Smooth muscle cell (in vitro differentiated cells): ENCODE data around the gene RELN. TPM values are rescaled to one million over a fixed set of nuclear protein-coding genes. Genes with fewer than 3 reads are reported as not detected.

Source experiments
- DNase-seq: peaks from one replicate; lab custom pipeline; 2025; ENCODE audit not compliant: unreplicated experiment; lab: John Stamatoyannopoulos, UW
- H2AFZ ChIP-seq: fragments of 200-600 bp; sonication (generic); 2 replicates; pipeline ENCODE4 v1.6.0; 2016; ENCODE audit warnings: antibody characterized with exemption, low read depth, mild to moderate bottlenecking
- H3F3A ChIP-seq: fragments of 200-600 bp; sonication (generic); 2 replicates; pipeline ENCODE4 v1.6.0; 2017; ENCODE audit warnings: antibody characterized with exemption, low read depth
- H3K27ac ChIP-seq: fragments of 200-600 bp; sonication (generic); 2 replicates; pipeline ENCODE4 v1.5.1; 2016; ENCODE audit warnings: low read depth, mild to moderate bottlenecking
- H3K27me3 ChIP-seq: fragments of 200-600 bp; sonication (generic); 2 replicates; pipeline ENCODE4 v1.6.1; 2016; ENCODE audit warnings: low read depth, mild to moderate bottlenecking
- H3K36me3 ChIP-seq: fragments of 200-600 bp; sonication (generic); 2 replicates; pipeline ENCODE4 v1.5.1; 2016; ENCODE audit warnings: low read depth
- H3K4me1 ChIP-seq: fragments of 200-600 bp; sonication (generic); 2 replicates; pipeline ENCODE4 v1.5.1; 2016; ENCODE audit warnings: low read depth
- H3K4me2 ChIP-seq: fragments of 200-600 bp; sonication (generic); 2 replicates; pipeline ENCODE4 v1.6.0; 2016; ENCODE audit warnings: mild to moderate bottlenecking
- H3K4me3 ChIP-seq: fragments of 200-600 bp; sonication (generic); 2 replicates; pipeline ENCODE4 v1.5.1; 2016; ENCODE audit warnings: mild to moderate bottlenecking
- H3K79me2 ChIP-seq: fragments of 200-600 bp; sonication (generic); 2 replicates; pipeline ENCODE4 v1.6.0; 2016; ENCODE audit warnings: low read depth, mild to moderate bottlenecking
- H3K9ac ChIP-seq: fragments of 200-600 bp; sonication (generic); 2 replicates; pipeline ENCODE4 v1.6.0; 2016; ENCODE audit warnings: low read depth
- H3K9me3 ChIP-seq: fragments of 200-600 bp; sonication (generic); replicated peaks from 2 replicates; pipeline ENCODE4 v1.5.1; 2016; ENCODE audit warnings: low read depth
- H4K20me1 ChIP-seq: fragments of 200-600 bp; sonication (generic); 2 replicates; pipeline ENCODE4 v1.6.0; 2016; ENCODE audit warnings: low read depth
- WGBS: methylation state at CpG from one replicate; pipeline ENCODE4 v1.1.7; 2016; ENCODE audit warnings: low lambda C conversion rate; 5-methylcytosine and 5-hydroxymethylcytosine counted together
- polyA plus RNA-seq: library from polyadenylated mRNA; unstranded; fragments of >200 nt; fragmentation: Nextera tagmentation; extraction: Ambion mirVana; gene quantifications from 2 replicates; pipeline ENCODE4 v1.2.1, GENCODE V29; 2016
- total RNA-seq: library from RNA; depleted of rRNA; stranded (reverse); fragments of >200 nt; gene quantifications from 2 replicates; pipeline ENCODE4 v1.2.3, GENCODE V29; 2014
- TF ChIP-seq, protein P1 (sequence below): fragments of 200-600 bp; sonication (generic); IDR thresholded peaks from 2 replicates; pipeline ENCODE4 v1.5.1; 2017; ENCODE audit warnings: borderline replicate concordance, mild to moderate bottlenecking, antibody characterized with exemption; ENCODE audit not compliant: insufficient read depth, poor library complexity, severe bottlenecking

Gene RELN
- total and polyA plus RNA-seq, 2 experiments from 2014 or later = 0.90 TPM; not detected in 1

DNA sequence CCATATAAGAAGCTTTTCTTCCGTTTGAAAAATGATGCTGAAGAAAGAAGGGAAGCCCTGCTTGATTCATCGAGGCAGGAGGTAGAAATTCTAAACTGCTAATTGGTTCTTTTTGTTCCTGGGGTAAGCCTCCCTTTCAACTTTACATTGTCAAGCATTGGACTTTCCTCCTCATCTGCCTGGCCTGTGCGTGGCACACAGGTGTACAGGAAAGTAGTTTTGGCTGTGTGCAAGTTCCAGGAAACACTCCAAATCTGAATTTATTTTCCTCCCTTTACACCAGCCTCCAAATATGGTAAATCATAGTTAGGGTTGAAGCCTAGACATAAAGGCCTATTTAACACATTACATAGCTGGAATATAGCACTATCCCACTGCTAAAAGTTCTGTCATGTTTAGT lies 18.2 kb upstream of the RELN start:
- TF ChIP-seq, protein P1, sequence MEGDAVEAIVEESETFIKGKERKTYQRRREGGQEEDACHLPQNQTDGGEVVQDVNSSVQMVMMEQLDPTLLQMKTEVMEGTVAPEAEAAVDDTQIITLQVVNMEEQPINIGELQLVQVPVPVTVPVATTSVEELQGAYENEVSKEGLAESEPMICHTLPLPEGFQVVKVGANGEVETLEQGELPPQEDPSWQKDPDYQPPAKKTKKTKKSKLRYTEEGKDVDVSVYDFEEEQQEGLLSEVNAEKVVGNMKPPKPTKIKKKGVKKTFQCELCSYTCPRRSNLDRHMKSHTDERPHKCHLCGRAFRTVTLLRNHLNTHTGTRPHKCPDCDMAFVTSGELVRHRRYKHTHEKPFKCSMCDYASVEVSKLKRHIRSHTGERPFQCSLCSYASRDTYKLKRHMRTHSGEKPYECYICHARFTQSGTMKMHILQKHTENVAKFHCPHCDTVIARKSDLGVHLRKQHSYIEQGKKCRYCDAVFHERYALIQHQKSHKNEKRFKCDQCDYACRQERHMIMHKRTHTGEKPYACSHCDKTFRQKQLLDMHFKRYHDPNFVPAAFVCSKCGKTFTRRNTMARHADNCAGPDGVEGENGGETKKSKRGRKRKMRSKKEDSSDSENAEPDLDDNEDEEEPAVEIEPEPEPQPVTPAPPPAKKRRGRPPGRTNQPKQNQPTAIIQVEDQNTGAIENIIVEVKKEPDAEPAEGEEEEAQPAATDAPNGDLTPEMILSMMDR = no peak
- Histone ChIP-seq H3F3A (no peaks in the 10 kb centered on the region), H3K9ac (no peak overlapping the region), H2AFZ (no peak overlapping the region), H3K4me3 (no peak overlapping the region), H3K9me3 (no peaks in the 10 kb centered on the region), H3K4me1 (no peaks in the 10 kb centered on the region), H3K79me2 (no peaks in the 10 kb centered on the region), H4K20me1 (no peaks in the 10 kb centered on the region), H3K27me3 (no peaks in the 10 kb centered on the region), H3K27ac (no peak overlapping the region), H3K4me2 (no peak overlapping the region), H3K36me3 (no peaks in the 10 kb centered on the region)
- 87% methylated on average over 3 of the region's 3 CpGs for WGBS
- DNase-seq = no peak

DNA sequence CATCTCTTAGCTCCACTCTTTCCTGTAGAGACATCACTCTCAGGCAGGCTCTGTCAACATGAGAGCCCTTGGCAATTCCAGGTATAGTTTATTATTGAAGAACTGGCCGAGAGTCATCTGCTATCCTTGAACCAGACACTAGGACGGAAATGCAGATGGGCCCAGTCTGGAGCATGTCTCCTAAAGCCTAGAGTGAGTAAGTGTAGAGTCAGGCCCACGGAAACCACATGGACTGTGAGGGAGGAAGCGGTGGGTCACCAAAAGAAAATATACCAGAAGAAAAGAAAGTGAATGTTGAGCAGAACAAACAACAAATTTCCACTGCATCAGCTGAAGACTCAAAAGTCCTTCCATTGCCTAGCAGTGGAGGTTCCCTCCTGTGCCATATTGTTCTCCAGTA lies 15.7 kb upstream of the RELN start:
- DNase-seq = no peak
- no peak overlapping the region for H3K27ac ChIP-seq
- TF ChIP-seq, protein P1 = no peak
- WGBS = 60% methylated on average over 4 of the region's 4 CpGs
- H3K36me3 ChIP-seq = no peaks in the 10 kb centered on the region
- no peaks in the 10 kb centered on the region for H4K20me1 ChIP-seq
- no peak overlapping the region for H3K4me3 ChIP-seq
- H2AFZ ChIP-seq = peak overlapping the region; percentile 27
- H3K79me2 ChIP-seq = no peaks in the 10 kb centered on the region
- no peaks in the 10 kb centered on the region for H3K9me3 ChIP-seq
- H3K9ac ChIP-seq = no peak overlapping the region
- no peaks in the 10 kb centered on the region for H3K4me1 ChIP-seq
- H3K27me3 ChIP-seq = no peaks in the 10 kb centered on the region
- no peak overlapping the region for H3K4me2 ChIP-seq
- no peaks in the 10 kb centered on the region for H3F3A ChIP-seq

DNA sequence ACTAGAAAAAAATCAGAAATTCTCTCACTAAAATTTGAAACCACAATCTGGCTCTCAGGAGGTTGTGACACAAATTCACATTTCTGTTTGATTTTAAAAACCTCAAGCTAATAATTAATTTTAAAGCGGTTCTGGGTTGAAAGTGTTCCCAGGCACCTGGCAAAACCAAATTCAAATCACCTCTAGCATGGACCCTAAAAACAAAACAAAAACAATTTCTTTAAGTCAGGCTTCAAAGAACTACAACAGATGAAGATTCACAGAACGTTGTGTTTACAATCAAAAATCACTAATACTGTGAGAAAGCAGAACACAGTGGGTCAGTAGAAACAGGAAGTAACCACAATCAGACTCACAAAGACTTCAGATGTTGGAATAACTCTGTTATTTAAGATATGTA lies 7.2 kb upstream of the RELN start:
- Histone ChIP-seq H3K4me2 (no peak overlapping the region), H3K36me3 (no peaks in the 10 kb centered on the region), H3K4me1 (no peaks in the 10 kb centered on the region), H4K20me1 (no peaks in the 10 kb centered on the region), H3K9me3 (no peaks in the 10 kb centered on the region), H3K27me3 (peaks cover 16% of the 10 kb centered on the region), H3K27ac (no peak overlapping the region), H3K4me3 (no peak overlapping the region), H3F3A (no peaks in the 10 kb centered on the region), H2AFZ (no peak overlapping the region), H3K9ac (no peak overlapping the region), H3K79me2 (no peaks in the 10 kb centered on the region)
- WGBS = 71% methylated on average over 2 of the region's 2 CpGs
- TF ChIP-seq, protein P1 = no peak
- DNase-seq = no peak

DNA sequence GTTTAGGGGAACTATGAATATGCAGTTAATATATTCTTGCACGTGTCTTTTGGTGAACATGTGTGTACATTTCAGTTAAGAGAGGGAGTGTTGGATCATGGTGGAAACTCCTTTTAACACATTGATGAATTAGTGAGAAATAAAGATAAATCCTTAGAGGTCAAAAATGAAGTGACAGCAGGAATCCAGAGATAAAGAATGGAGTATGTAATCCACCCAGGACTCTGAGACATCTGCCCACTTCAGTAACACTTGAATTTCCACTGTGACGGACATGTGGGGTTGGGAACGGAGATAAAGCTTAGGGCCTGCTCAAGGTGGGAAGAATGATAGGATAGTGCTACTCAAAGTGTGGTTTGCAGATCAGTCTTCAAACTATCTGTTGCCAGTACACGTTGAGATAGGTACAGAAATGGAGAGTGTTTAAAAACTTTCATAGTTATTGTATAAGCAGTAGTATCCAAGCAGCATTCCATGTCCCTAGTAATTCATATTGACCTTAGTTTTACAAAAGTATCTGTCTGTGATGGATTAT lies 6.6 kb upstream of the RELN start:
- no peaks in the 10 kb centered on the region for H4K20me1 ChIP-seq

More for the DNA sequence above, 6.6 kb upstream of the RELN start:
- Histone ChIP-seq H2AFZ (no peak overlapping the region), H3K4me3 (no peak overlapping the region), H3K4me2 (no peak overlapping the region), H3K9ac (no peak overlapping the region), H3K79me2 (no peaks in the 10 kb centered on the region), H3K27ac (no peak overlapping the region), H3K4me1 (no peaks in the 10 kb centered on the region), H3K9me3 (no peaks in the 10 kb centered on the region), H3K36me3 (no peaks in the 10 kb centered on the region), H3F3A (no peaks in the 10 kb centered on the region), H3K27me3 (peaks cover 21% of the 10 kb centered on the region)
- DNase-seq = no peak
- TF ChIP-seq, protein P1 = no peak
- WGBS = 81% methylated on average over 4 of the region's 4 CpGs
